HCT116 (cell line): ENCODE results near the gene WDR35. TPM values are rescaled to one million over a fixed set of nuclear protein-coding genes. Genes with fewer than 3 reads are reported as not detected.

Experiments
- ATAC-seq: fragments of 200-7000 bp; cut with Tn5 transposase; 2 replicates; pipeline ENCODE4 v1.9.1; 2020; ENCODE audit warnings: mild to moderate bottlenecking, moderate library complexity
- BruUV-seq: library from RNA; stranded (reverse); fragments of 400-500 nt; replicated peaks from 2 replicates; lab custom pipeline; 2021; lab: Mats Ljungman, UMichigan
- CTCF ChIA-PET: fragments of 300-600 bp; sonication (Branson Sonifier 250); formaldehyde crosslinking; loops from one replicate; lab custom pipeline; 2021; ENCODE audit warnings: antibody characterized with exemption; lab: Charles Lee
- POLR2A ChIA-PET: fragments of 300-600, 350-600 bp; sonication (Branson Sonifier 250); formaldehyde crosslinking; loops from one replicate; lab custom pipeline; 2021; ENCODE audit warnings: antibody characterized with exemption; lab: Charles Lee
- RAD21 ChIA-PET, 2 experiments: fragments of 300-600 bp; sonication (Branson Sonifier 250); formaldehyde crosslinking; loops; one replicate each; lab custom pipeline; 2023; ENCODE audit warnings: low total read pairs in 2 of 2; ENCODE audit not compliant: uncharacterized antibody in 2 of 2, unreplicated experiment in 2 of 2, low non-redundant PET in 1 of 2; lab: Charles Lee
- DNase-seq: peaks from one replicate; pipeline ENCODE4 v3.0.0-alpha.2; 2010; ENCODE audit warnings: low read depth, low spot score
- H2AFZ ChIP-seq: fragments of 200-600 bp; shearing (Covaris generic), sonication (generic); 2 replicates; pipeline ENCODE4 v1.6.1; 2017; ENCODE audit warnings: low read depth, mixed run types, mixed read lengths, antibody characterized with exemption, low read length; ENCODE audit not compliant: poor library complexity, severe bottlenecking
- H3K27ac ChIP-seq: 2 replicates; pipeline ENCODE4 v1.5.1; 2012; ENCODE audit warnings: low read depth, low read length
- H3K27me3 ChIP-seq: fragments of 200-600 bp; sonication (generic); 2 replicates; pipeline ENCODE4 v1.6.1; 2016; ENCODE audit warnings: mixed run types, low read length, mixed read lengths; ENCODE audit not compliant: insufficient read depth
- H3K36me3 ChIP-seq, 2 experiments: fragments of 200-500 bp in 1 of 2; fragments of 200-600 bp in 1 of 2; sonication (Bioruptor generic) in 1 of 2; sonication (generic) in 1 of 2; 2 replicates each; pipeline versions ENCODE4 v1.5.1 to v1.6.1; 2014 to 2016; ENCODE audit warnings: low read length in 2 of 2, inconsistent platforms in 1 of 2, mixed read lengths in 1 of 2, mixed run types in 1 of 2; ENCODE audit not compliant: insufficient read depth in 2 of 2, control insufficient read depth in 1 of 2
- H3K4me1 ChIP-seq, 2 experiments: fragments of 200-600 bp in 1 of 2; sonication (generic) in 1 of 2; 2 replicates each; pipeline versions ENCODE4 v1.5.1 to v1.6.1; 2012 to 2017; ENCODE audit warnings: low read length in 2 of 2, inconsistent platforms in 1 of 2, mild to moderate bottlenecking in 1 of 2, mixed read lengths in 1 of 2, mixed run types in 1 of 2, moderate library complexity in 1 of 2; ENCODE audit not compliant: insufficient read depth in 2 of 2, control insufficient read depth in 1 of 2
- H3K4me2 ChIP-seq: fragments of 200-600 bp; sonication (generic); 2 replicates; pipeline ENCODE4 v1.6.1; 2017; ENCODE audit warnings: mixed run types, low read length, mixed read lengths
- H3K4me3 ChIP-seq, 2 experiments: fragments of 200-600 bp in 1 of 2; sonication (generic) in 1 of 2; replicated peaks in 1 of 2; 2 replicates each; pipeline ENCODE4 v1.5.1; 2011 to 2016; ENCODE audit warnings: low read length in 2 of 2, control low read depth in 1 of 2, low read depth in 1 of 2, mild to moderate bottlenecking in 1 of 2, mixed read lengths in 1 of 2, mixed run types in 1 of 2
- H3K79me2 ChIP-seq: fragments of 200-600 bp; sonication (generic); 2 replicates; pipeline ENCODE4 v1.6.1; 2017; ENCODE audit warnings: mild to moderate bottlenecking, mixed run types, low read length, moderate library complexity, mixed read lengths; ENCODE audit not compliant: insufficient read depth
- H3K9ac ChIP-seq: fragments of 200-600 bp; sonication (generic); 2 replicates; pipeline ENCODE4 v1.6.1; 2016; ENCODE audit warnings: low read length, mixed read lengths
- H3K9me2 ChIP-seq: fragments of 200-600 bp; sonication (generic), shearing (Covaris generic); 2 replicates; pipeline ENCODE4 v1.6.1; 2017; ENCODE audit warnings: mixed run types, mild to moderate bottlenecking, moderate library complexity; ENCODE audit not compliant: insufficient read depth
- H3K9me3 ChIP-seq, 2 experiments: fragments of 200-500 bp in 1 of 2; fragments of 200-600 bp in 1 of 2; sonication (Bioruptor generic) in 1 of 2; sonication (generic) in 1 of 2; 2 replicates each; pipeline ENCODE4 v1.6.1; 2014 to 2017; ENCODE audit warnings: low read length in 2 of 2, mixed read lengths in 2 of 2, inconsistent platforms in 1 of 2, low read depth in 1 of 2, mild to moderate bottlenecking in 1 of 2, mixed run types in 1 of 2, moderate library complexity in 1 of 2; ENCODE audit not compliant: control insufficient read depth in 1 of 2, insufficient read depth in 1 of 2
- H4K20me1 ChIP-seq: fragments of 200-600 bp; sonication (generic), shearing (Covaris generic); 2 replicates; pipeline ENCODE4 v1.6.1; 2017; ENCODE audit warnings: mixed run types, mild to moderate bottlenecking, moderate library complexity; ENCODE audit not compliant: insufficient read depth
- ATF3 ChIP-seq: IDR thresholded peaks from 2 replicates; pipeline ENCODE4 v1.6.1; 2012
- EGR1 ChIP-seq: IDR thresholded peaks from 2 replicates; pipeline ENCODE4 v1.6.1; 2012; ENCODE audit warnings: low read depth
- JUND ChIP-seq: IDR thresholded peaks from 2 replicates; pipeline ENCODE4 v1.6.1; 2012
- MAX ChIP-seq: IDR thresholded peaks from 2 replicates; pipeline ENCODE4 v1.6.1; 2012
- RAD21 ChIP-seq: IDR thresholded peaks from 2 replicates; pipeline ENCODE4 v1.6.1; 2012; ENCODE audit warnings: low read depth, mild to moderate bottlenecking
- SP1 ChIP-seq: IDR thresholded peaks from 2 replicates; pipeline ENCODE4 v1.6.1; 2012; ENCODE audit warnings: low read depth
- YY1 ChIP-seq: IDR thresholded peaks from 2 replicates; pipeline ENCODE4 v1.6.1; 2011; ENCODE audit warnings: low read length, low read depth, moderate library complexity, mild to moderate bottlenecking; ENCODE audit not compliant: insufficient replicate concordance; ENCODE audit errors: extremely low read depth
- ZNF274 ChIP-seq: fragments of 200-500 bp; sonication (Bioruptor generic); IDR thresholded peaks from 2 replicates; pipeline ENCODE4 v1.6.1; 2014; ENCODE audit warnings: mild to moderate bottlenecking, low read depth, low read length, inconsistent platforms
- intact Hi-C: fragments of 100-400 bp; cut with micrococcal nuclease; formaldehyde crosslinking; loops from 2 replicates; pipeline ENCODE4 v1.10.0; 2022
- total RNA-seq: library from RNA; stranded (reverse); gene quantifications from one replicate; pipeline ENCODE4 v1.2.1, GENCODE V29; 2021; ENCODE audit not compliant: unreplicated experiment

WDR35 gene
- total RNA-seq, 1 experiment from 2014 or later: 9.6 TPM

- no peak for TF ChIP-seq EGR1
- no peak for TF ChIP-seq SP1
- no peak for TF ChIP-seq RAD21
- TF ChIP-seq MAX: no peak
Observed at GRCh38 chr2:20025065-20025786, 35.3 kb upstream of the WDR35 start (continued).

- Histone ChIP-seq H3K27ac (no peak overlapping the region), H3K9me3 (no peaks in the 10 kb centered on the region), H3K79me2 (no peaks in the 10 kb centered on the region), H3K9ac (no peak overlapping the region), H3K27me3 (no peaks in the 10 kb centered on the region), H3K9me2 (no peaks in the 10 kb centered on the region), H4K20me1 (no peaks in the 10 kb centered on the region), H3K4me3 (no peak overlapping the region), H3K4me2 (no peak overlapping the region), H2AFZ (no peak overlapping the region), H3K36me3 (no peaks in the 10 kb centered on the region), H3K4me1 (no peaks in the 10 kb centered on the region)
- RAD21 ChIA-PET: no interaction called here
- ATAC-seq (no peak), DNase-seq (no peak)
- TF ChIP-seq EGR1: no peak
- no peak for TF ChIP-seq YY1
- no peak for TF ChIP-seq ATF3
- TF ChIP-seq JUND: no peak
- no peak for TF ChIP-seq ZNF274
- POLR2A ChIA-PET: no interaction called here
- intact Hi-C loops: no loop called here
- CTCF ChIA-PET: interaction anchor here (2.1 kb wide), 1 partner anchor 8 kb away, joined by 15 read pairs; no protein-coding TSS in a partner anchor
- BruUV-seq: no TSS peak
Observed at GRCh38 chr2:20023688-20024087, 33.8 kb upstream of the WDR35 start.
